GM18517 (cell line): ENCODE results near the gene OR5D16.
"Not testable (repeated sequence)": the region's sequence is repeated elsewhere in the genome, so short reads cannot be mapped to it uniquely, and the experiment has no call there.

Source experiments
- ATAC-seq: cut with Tn5 transposase; IDR thresholded peaks from one replicate; pipeline ENCODE4 v1.9.1; 2021; ENCODE audit warnings: mild to moderate bottlenecking, moderate library complexity; ENCODE audit not compliant: unreplicated experiment

The OR5D16 gene

GRCh38 chr11:55838452-55838851 is at the start of gene OR5D16:
TSS of gene OR5D16 (plus strand) at chr11:55838752. CDS start at chr11:55838752, 0 bp downstream.
- ATAC-seq = no peak

GRCh38 chr11:55791606-55792005 is 46.9 kb upstream of the OR5D16 start:
- no peak for ATAC-seq

- no peak for ATAC-seq
These were observed 45.2 kb upstream of the OR5D16 start for GRCh38 chr11:55793321-55793720.

- ATAC-seq = no peak
These were observed 43.3 kb upstream of the OR5D16 start, which contains the start of gene OR5D14 for GRCh38 chr11:55795256-55795655. TSS of gene OR5D14 (plus strand) at chr11:55795556. CDS start at chr11:55795556, 0 bp downstream.

- ATAC-seq = no peak
These were observed 32.3 kb upstream of the OR5D16 start for GRCh38 chr11:55806248-55806647.

GRCh38 chr11:55811067-55811466 is 27.5 kb upstream of the OR5D16 start, which contains the start of gene OR5L1:
TSS of gene OR5L1 (plus strand) at chr11:55811367. CDS start at chr11:55811467, 100 bp downstream.
- no peak for ATAC-seq

- no peak for ATAC-seq
These were observed 19.2 kb upstream of the OR5D16 start, which contains the start of gene OR5D18 for GRCh38 chr11:55819330-55819729. TSS of gene OR5D18 (plus strand) at chr11:55819630. CDS start at chr11:55819630, 0 bp downstream.

- no peak for ATAC-seq
These were observed 11.6 kb upstream of the OR5D16 start, which contains the start of gene OR5L2 for GRCh38 chr11:55826919-55827318. TSS of gene OR5L2 (plus strand) at chr11:55827219. CDS start at chr11:55827219, 0 bp downstream.

- ATAC-seq = no peak
These were observed 8.9 kb downstream of the OR5D16 start for GRCh38 chr11:55847453-55847852.

- no peak for ATAC-seq
These were observed 10.5 kb downstream of the OR5D16 start for GRCh38 chr11:55849037-55849436.

- ATAC-seq = no peak
These were observed 13.6 kb downstream of the OR5D16 start for GRCh38 chr11:55852141-55852540.

- ATAC-seq = no peak
These were observed 16.2 kb downstream of the OR5D16 start for GRCh38 chr11:55854704-55855103.

GRCh38 chr11:55867354-55867753 is 28.8 kb downstream of the OR5D16 start:
- ATAC-seq = not testable (repeated sequence)

GRCh38 chr11:55872731-55873130 is 34.2 kb downstream of the OR5D16 start:
- ATAC-seq = not testable (repeated sequence)

- ATAC-seq = not testable (repeated sequence)
These were observed 34.6 kb downstream of the OR5D16 start for GRCh38 chr11:55873146-55873545.

- ATAC-seq = not testable (repeated sequence)
These were observed 44.4 kb downstream of the OR5D16 start, which contains the start of gene TRIM51 for GRCh38 chr11:55882997-55883396. TSS of gene TRIM51 (plus strand) at chr11:55883297. CDS start at chr11:55885429, 2,132 bp downstream.

- ATAC-seq = not testable (repeated sequence)
These were observed 46.4 kb downstream of the OR5D16 start for GRCh38 chr11:55884995-55885394.

- not testable (repeated sequence) for ATAC-seq
These were observed 46.9 kb downstream of the OR5D16 start for GRCh38 chr11:55885481-55885880.
